Stimulated activated CD8-positive, alpha-beta memory T cell treated with anti-CD3 and anti-CD28 coated beads, Interleukin-15, amount 100 ng/mL, for 1 hour (primary cell): ENCODE results near the gene EFCAB8.
"Not testable (repeated sequence)": the region's sequence is repeated elsewhere in the genome, so short reads cannot be mapped to it uniquely, and the experiment has no call there.

Experiments
- DNase-seq: peaks from one replicate; pipeline ENCODE4 v3.0.0-alpha.2; 2020; ENCODE audit warnings: low read depth

EFCAB8 gene

GRCh38 chr20:32886652-32887051 is 27.9 kb downstream of the EFCAB8 start:
- DNase-seq: no peak

GRCh38 chr20:32887492-32887891 is 28.8 kb downstream of the EFCAB8 start:
- no peak for DNase-seq

GRCh38 chr20:32888636-32889035 is 29.9 kb downstream of the EFCAB8 start:
- DNase-seq: no peak

GRCh38 chr20:32889281-32889680 is 30.6 kb downstream of the EFCAB8 start:
- no peak for DNase-seq

GRCh38 chr20:32891491-32891890 is 32.8 kb downstream of the EFCAB8 start:
- DNase-seq: no peak

- no peak for DNase-seq
Measured at GRCh38 chr20:32891926-32892660, 33.4 kb downstream of the EFCAB8 start.

- DNase-seq: no peak
Measured at GRCh38 chr20:32893263-32894025, 34.7 kb downstream of the EFCAB8 start.

- no peak for DNase-seq
Measured at GRCh38 chr20:32894026-32894483, 35.3 kb downstream of the EFCAB8 start.

GRCh38 chr20:32894711-32895355 is 36.1 kb downstream of the EFCAB8 start:
- no peak for DNase-seq

- no peak for DNase-seq
Measured at GRCh38 chr20:32896521-32897280, 38.0 kb downstream of the EFCAB8 start.

- DNase-seq: no peak
Measured at GRCh38 chr20:32898729-32899128, 40.0 kb downstream of the EFCAB8 start.

GRCh38 chr20:32902456-32903420 is 44.0 kb downstream of the EFCAB8 start:
- DNase-seq: peak; percentile 32

GRCh38 chr20:32903666-32904175 is 45.0 kb downstream of the EFCAB8 start:
- DNase-seq: no peak

GRCh38 chr20:32904678-32905077 is 46.0 kb downstream of the EFCAB8 start:
- DNase-seq: not testable (repeated sequence)

GRCh38 chr20:32906200-32906599 is 47.5 kb downstream of the EFCAB8 start:
- DNase-seq: no peak

- DNase-seq: no peak
Measured at GRCh38 chr20:32906871-32907495, 48.3 kb downstream of the EFCAB8 start.

- DNase-seq: no peak
Measured at GRCh38 chr20:32907886-32908285, 49.2 kb downstream of the EFCAB8 start.

- DNase-seq: no peak
Measured at GRCh38 chr20:32908334-32909292, 49.9 kb downstream of the EFCAB8 start.

GRCh38 chr20:32909451-32909850 is 50.7 kb downstream of the EFCAB8 start:
- DNase-seq: no peak
